CD4-positive, alpha-beta T cell treated with Interleukin-15 for 4 hours (primary cell): ENCODE measurements around the gene OSMR.

Experiments
- DNase-seq: peaks from one replicate; pipeline ENCODE4 v3.0.0-alpha.2; 2020; ENCODE audit warnings: low spot score

The OSMR gene

GRCh38 chr5:38845526-38846378 lies at the start of gene OSMR:
Gene OSMR, plus strand, starts transcription at chr5:38846012. Its CDS starts 23,033 bp downstream, at chr5:38869045.
- no peak for DNase-seq

GRCh38 chr5:38796742-38797108 lies 49.1 kb upstream of the OSMR start:
- DNase-seq = no peak

GRCh38 chr5:38797838-38798237 lies 48.0 kb upstream of the OSMR start:
- DNase-seq = no peak

DNA sequence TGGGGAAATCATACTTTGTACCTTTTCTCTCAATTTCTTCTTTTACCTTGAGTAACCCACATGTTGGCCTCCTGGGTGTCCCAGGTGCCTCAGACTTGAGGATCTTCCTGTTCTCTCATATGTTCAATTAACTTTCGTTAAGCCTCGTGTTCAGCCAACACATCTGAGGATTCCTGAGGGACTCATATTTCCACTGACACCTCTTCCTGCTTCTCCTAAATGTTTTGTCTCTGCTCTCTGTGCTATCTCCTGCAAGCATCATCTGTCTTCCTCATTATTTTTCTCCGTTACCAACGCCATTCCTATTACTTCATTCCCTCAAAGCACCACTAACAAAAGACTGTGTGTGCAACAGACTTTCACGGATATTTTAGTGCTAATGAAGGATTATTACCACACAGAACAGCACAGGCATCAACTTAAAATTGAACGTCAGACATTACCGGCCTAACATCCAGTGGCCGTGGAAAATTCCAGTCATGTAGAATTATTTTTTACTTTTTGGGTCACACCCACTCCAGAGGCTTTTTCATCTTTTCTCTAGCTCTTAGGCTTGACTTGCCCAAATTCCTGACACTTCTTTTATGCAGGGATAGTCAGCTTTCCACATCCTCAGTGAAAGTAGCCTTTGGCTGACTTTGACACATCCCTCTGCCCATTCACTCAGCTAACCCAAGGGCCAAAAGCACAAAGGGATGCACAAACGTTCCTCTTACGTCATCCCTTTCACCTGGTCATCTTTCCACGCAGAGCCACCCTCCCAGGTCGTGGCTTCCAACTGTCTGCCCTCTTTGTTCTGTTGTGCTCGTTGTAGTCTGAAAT lies 46.0 kb upstream of the OSMR start:
- DNase-seq = no peak

DNA sequence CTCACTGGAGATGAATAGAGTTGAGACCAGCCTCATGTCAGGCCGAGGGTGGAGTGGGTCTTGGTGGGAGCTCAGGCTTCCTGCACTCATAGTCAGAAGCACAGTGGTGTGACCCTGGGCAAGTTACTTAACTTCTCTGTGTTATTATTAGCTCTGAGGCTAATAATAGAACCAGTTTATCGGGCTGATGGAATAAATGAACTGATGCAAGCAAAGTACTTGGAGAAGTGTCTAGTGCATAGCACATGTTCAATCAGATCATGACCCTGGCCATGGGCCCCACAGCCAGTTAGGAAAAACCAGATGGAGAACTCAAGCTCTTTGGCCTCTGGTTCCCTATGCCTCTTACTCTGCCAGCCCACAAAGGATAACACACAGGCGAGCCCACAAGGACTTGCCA lies 45.3 kb upstream of the OSMR start:
- no peak for DNase-seq

- no peak for DNase-seq
Measured at GRCh38 chr5:38802125-38802524, 43.7 kb upstream of the OSMR start.

GRCh38 chr5:38803246-38803645 lies 42.6 kb upstream of the OSMR start:
- no peak for DNase-seq

- DNase-seq = no peak
Measured at GRCh38 chr5:38806775-38807258, 39.0 kb upstream of the OSMR start.

- DNase-seq = no peak
Measured at GRCh38 chr5:38807570-38808483, 38.0 kb upstream of the OSMR start.

DNA sequence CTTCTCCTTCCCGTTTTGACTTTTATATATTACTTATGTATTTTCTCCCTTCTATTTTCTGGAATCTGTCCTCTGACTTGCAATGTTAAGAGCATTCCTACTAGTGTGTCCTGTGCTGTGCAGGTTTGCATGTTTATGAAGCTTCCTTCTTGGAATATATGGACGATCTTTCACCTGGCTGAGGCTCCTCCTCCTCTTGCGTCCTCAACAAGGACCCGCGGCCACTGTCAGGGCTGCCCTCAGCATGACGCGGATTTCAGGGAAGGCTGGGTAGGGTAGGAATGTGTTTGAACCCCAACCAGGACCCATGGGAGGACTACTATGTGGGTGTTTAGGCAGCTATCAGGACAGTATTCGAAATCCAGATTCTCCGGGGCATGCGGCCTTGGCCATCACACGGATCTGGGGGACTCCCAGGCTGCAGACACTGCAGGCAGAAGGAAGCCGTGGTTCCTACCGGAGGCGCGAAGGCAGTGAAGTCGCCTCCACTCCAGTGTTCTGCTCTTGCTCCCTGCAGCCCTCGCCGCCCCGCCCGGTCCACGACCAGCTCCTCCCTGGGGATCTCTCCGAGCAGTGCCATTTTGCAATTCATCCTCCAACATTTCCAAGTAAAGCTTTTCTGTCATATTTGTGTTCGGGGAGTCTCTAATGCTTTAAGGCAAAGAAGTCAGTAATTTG lies 37.0 kb upstream of the OSMR start:
- no peak for DNase-seq

DNA sequence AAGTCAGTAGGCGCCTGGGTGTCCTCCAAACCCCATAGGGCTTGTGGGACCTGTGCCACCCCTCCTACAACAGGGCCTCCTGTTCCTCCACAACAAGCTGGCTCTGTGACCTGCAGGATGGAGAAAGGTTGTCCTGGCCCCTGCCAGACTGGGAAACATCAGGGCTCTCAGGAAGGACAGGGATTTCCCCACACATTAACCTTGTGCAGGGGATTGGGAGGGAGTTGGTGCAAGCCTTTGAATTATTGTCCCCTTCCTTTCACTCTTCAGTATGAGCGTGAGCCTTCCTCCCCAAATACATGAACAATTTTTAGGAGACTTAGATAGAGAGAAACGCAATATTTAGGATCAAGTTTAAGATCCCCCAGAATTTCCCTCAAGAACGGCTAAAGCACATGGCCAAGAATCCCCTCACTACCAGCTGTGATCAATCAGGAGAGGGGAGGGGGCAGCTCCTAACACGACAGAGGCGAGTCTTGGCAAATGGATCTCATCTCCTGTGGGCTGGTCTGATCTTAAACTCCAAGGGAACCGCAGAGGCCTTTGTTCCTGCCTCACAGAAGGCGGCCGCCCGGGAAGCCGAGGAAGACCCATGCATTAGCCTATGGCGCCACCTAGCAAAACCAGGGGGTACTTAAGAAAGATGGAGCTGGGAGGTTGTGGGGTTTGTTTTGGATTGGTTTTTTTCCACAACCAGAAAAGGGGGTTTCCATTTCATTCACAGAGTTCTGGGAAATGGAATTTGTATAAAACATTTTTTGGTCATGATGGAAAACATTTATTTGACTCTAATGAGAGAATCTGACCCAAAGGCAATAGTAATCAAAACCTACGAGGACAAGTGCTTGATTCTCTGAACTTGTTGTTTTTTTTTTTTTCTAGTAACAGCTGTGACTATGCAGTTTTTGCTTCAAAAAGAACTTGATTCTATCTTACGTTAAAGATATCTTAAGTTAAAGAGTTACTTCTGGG lies 36.1 kb upstream of the OSMR start:
- peak; percentile 20 for DNase-seq

GRCh38 chr5:38814879-38815278 lies 30.9 kb upstream of the OSMR start:
- no peak for DNase-seq

GRCh38 chr5:38816083-38817030 lies 29.5 kb upstream of the OSMR start:
- DNase-seq = no peak

GRCh38 chr5:38821679-38822078 lies 24.1 kb upstream of the OSMR start:
- no peak for DNase-seq

- no peak for DNase-seq
Measured at GRCh38 chr5:38823503-38823902, 22.3 kb upstream of the OSMR start.

DNA sequence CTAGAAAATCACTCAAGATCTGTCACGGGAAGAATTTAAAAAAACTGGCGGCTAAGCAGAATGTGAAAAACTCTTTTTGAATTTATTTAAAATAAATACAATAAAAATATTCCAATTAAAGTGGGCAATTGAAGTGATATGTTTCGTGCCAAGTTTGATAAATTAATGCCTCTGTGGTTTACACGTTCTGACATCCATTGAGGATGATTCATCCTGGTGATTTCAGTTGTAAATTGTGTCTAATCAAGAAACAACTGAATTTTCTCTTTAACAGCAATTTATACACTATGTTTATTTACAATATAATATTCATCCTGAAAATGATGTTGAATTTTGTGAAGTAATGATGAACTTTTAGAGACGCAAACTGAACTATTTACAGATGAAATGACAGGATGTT lies 21.0 kb upstream of the OSMR start:
- DNase-seq = no peak

DNA sequence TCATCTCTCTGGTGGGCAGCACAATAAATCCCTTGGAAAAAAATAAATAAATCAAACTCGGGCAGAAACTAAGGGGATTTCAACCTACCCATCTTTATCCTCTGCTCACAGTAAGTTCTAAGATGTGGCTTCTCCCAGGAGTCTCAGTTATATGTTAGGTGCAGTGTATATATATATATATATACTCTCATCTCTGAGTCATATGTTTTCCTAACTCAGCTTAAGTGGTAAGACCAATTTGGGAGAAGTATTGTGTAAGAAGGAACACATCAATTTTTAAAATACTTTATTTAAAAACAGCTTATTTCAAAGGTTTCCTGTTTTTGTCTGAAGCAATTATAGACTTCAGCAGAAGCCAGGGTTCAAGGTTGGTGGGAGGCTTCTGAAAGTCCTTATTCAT lies 20.3 kb upstream of the OSMR start:
- no peak for DNase-seq

DNA sequence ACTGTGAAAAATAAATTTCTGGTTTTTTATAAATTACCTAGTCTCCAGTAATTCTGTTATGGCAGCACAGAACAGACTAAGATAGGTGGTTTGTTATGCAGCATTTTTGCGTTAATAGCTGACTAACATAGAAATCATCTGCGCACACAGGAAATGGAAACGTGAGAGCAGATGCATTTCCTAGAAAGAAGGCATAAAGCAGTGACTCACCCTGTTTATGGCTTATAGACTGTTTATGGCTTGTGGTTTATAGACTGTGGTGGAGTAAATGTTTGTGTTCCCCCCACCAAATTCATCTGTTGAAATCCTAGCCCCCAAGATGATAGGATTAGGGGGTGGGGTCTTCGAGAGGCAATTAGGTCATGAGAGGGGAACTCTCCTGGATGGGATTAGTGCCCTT lies 18.3 kb upstream of the OSMR start:
- DNase-seq = no peak

DNA sequence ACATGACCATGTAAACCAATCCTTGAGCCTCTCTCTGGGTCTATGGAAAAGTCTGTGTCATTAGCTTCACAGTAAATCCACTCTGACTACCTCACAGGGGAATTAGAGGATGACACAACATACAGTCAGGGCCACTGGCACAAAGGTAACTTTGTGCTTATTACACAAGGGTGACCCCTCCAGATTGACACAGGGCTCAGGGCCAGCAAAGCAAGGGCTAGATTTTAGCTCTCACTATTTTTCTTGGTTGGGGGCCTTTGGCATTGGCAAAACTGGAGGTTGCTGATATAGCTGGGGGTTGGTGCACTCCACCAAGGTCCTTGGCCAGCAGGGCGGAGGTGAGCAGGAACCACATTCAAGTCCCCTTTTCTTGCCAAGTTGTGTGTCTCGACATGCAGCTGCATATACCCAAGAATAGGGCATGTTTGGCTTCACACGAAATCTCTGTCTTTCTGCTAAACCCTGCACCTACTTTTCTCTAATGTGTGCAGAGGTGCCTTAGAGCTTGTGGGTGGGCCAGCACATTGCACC lies 15.2 kb upstream of the OSMR start:
- no peak for DNase-seq
